ENCODE results near the gene APOBEC3H.
"Not testable (repeated sequence)": the region's sequence is repeated elsewhere in the genome, so short reads cannot be mapped to it uniquely, and the experiment has no call there.

GRCh38 chr22:39061951-39062350 is 35.1 kb upstream of the APOBEC3H start:
- not testable (repeated sequence) for TF ChIP-seq CTCF, POLR2A (IDR thresholded peaks at IDR 0.05)
